Epithelial cell of alveolus of lung (primary cell): ENCODE results near the gene SLC47A1. TPM values are rescaled to one million over a fixed set of nuclear protein-coding genes. Genes with fewer than 3 reads are reported as not detected.

Source experiments
- total RNA-seq: library from RNA; depleted of rRNA; stranded (reverse); fragments of >200 nt; gene quantifications from 2 replicates; pipeline ENCODE4 v1.2.1, GENCODE V29; 2015

Gene SLC47A1, protein sequence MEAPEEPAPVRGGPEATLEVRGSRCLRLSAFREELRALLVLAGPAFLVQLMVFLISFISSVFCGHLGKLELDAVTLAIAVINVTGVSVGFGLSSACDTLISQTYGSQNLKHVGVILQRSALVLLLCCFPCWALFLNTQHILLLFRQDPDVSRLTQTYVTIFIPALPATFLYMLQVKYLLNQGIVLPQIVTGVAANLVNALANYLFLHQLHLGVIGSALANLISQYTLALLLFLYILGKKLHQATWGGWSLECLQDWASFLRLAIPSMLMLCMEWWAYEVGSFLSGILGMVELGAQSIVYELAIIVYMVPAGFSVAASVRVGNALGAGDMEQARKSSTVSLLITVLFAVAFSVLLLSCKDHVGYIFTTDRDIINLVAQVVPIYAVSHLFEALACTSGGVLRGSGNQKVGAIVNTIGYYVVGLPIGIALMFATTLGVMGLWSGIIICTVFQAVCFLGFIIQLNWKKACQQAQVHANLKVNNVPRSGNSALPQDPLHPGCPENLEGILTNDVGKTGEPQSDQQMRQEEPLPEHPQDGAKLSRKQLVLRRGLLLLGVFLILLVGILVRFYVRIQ
- total RNA-seq = 0.40 and 0.52 TPM in 2 replicates

DNA sequence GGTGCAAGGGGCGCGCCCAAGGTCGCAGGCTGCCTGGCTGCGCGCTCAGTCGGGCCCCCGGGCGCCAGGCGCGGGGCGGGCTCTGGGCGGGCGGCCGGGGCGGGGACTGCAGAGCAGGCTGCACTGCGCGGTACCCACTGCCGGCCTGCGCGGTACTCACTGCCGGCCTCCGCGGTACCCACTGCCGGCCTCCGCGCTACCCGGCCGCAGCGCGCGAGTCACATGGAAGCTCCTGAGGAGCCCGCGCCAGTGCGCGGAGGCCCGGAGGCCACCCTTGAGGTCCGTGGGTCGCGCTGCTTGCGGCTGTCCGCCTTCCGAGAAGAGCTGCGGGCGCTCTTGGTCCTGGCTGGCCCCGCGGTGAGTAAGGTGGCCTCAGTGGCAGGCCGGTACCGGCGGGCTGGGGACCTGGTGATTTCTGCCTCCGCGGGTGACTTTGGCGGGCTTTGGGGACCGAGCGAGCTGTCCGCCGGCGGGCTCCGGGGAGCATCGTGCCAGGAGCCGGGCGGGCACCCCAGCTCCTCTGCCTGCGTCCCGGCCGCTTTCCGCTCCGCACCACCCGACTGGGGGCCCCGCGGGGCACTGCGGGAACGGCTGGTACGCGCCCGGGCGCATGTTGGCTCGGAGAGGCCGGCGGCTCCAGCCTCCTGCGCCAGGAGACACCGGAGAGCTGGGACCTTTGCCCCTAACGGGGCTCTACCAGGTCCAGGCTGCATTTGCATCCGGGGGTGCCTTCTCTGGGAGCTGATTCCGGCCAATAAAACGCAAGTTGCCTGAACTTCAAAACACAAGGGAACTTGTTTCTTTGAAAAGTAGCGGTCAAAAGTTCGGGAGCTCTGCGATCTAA, at the start of gene SLC47A1:
Gene SLC47A1 (plus strand): TSS at position 137 of the 844 bp plus-strand sequence. CDS start 86 bp downstream, at position 223.

Other genes starting within 250 kb of the SLC47A1 start
- gene B9D1, start 171.1 kb upstream of the SLC47A1 start, total RNA-seq = 41.8 and 48.5 TPM in 2 replicates
- gene MAPK7, start 155.4 kb upstream of the SLC47A1 start, total RNA-seq = 21.1 and 42.6 TPM in 2 replicates
- gene MFAP4, start 146.7 kb upstream of the SLC47A1 start, total RNA-seq = 59.2 and 458 TPM in 2 replicates
- gene RNF112, start 122.6 kb upstream of the SLC47A1 start, total RNA-seq = 1.6 and 6.9 TPM in 2 replicates
- gene ALDH3A2, start 114.9 kb downstream of the SLC47A1 start, total RNA-seq = 21.1 and 32.3 TPM in 2 replicates
- gene SLC47A2, start 182.7 kb downstream of the SLC47A1 start, total RNA-seq = not detected in 2 replicates
- gene ALDH3A1, start 214.4 kb downstream of the SLC47A1 start, total RNA-seq = not detected in 2 replicates